Adrenal gland (tissue), 5 donors: ENCODE measurements around the gene RNF145.

Experiments
- CTCF ChIP-seq, 6 experiments: fragments of 450-650 bp in 4 of 6; fragments of 200-600 bp in 2 of 6; sonication (generic) in 1 of 6; IDR thresholded peaks; 1 replicate in 5 of 6; 2 replicates in 1 of 6; pipeline versions ENCODE4 v1.5.1 to v1.8.0; 2016 to 2021; ENCODE audit warnings: antibody characterized with exemption in 6 of 6, mild to moderate bottlenecking in 2 of 6, moderate library complexity in 1 of 6
- POLR2A ChIP-seq, 2 donors: fragments of 450-650 bp; IDR thresholded peaks; one replicate each; pipeline ENCODE4 v1.6.1; 2017; ENCODE audit warnings: antibody characterized with exemption in 2 of 2, mild to moderate bottlenecking in 2 of 2, moderate library complexity in 1 of 2
- donor health status: DM: no; HTN: no; CAD: no.

DNA sequence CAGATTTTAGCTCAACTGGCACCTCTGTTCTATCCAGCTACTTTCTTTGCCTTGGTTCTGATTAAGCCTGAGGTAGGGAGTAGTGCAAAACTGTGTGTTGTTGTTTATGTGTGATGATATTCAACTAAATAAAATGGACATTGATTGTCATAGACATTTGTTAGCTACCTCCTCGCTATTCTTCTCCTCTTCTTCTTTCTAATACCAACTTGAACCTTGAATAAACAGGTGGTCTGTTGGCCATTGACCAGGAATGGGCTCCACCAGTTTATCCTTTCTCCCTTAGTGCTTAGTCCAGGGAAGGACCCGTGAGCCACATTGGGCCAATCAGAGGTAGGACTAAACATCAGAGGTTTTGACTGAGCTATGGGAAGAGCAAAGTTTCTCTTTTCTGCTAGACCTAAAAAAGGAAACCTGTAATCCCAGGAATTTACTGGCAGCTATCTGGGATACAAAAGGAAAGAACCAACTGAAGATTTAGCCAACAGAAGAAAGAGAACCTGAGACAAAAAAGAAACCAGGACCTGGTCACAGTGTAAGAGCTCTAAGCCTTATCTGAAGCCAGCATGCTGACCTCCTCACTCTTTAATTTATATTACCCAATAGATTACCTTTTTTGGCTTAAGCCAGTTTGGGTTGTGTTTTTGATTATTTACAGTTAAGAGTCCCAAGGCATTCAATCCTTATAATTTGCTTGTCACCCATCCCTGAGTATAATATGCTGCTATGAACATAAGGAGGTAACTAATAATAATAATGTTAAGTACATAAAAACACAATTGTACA, 5.3 kb upstream of the RNF145 start:
- no peak for TF ChIP-seq CTCF (IDR thresholded peaks at IDR 0.05)
- no peak for TF ChIP-seq POLR2A (IDR thresholded peaks at IDR 0.05)
